Measurements from ENCODE around the gene SEPTIN8.

SEPTIN8 gene

GRCh38 chr5:132763181-132764036 is 13.6 kb downstream of the SEPTIN8 start:
- no peak for DNase-seq

GRCh38 chr5:132762246-132763000 is 14.6 kb downstream of the SEPTIN8 start:
- DNase-seq, result no peak

GRCh38 chr5:132761321-132762240 is 15.5 kb downstream of the SEPTIN8 start:
- DNase-seq, result no peak

- no peak for DNase-seq
These were observed 16.3 kb downstream of the SEPTIN8 start for GRCh38 chr5:132760601-132761317.

GRCh38 chr5:132760049-132760420 is 17.0 kb downstream of the SEPTIN8 start:
- no peak for DNase-seq

- DNase-seq, result no peak
These were observed 17.7 kb downstream of the SEPTIN8 start for GRCh38 chr5:132759114-132760048.

- DNase-seq, result no peak
These were observed 18.6 kb downstream of the SEPTIN8 start for GRCh38 chr5:132758451-132758850.

- DNase-seq, result no peak
These were observed 20.5 kb downstream of the SEPTIN8 start for GRCh38 chr5:132756542-132756941.

- DNase-seq, result no peak
These were observed 22.1 kb downstream of the SEPTIN8 start for GRCh38 chr5:132754947-132755346.

GRCh38 chr5:132754111-132754510 is 22.9 kb downstream of the SEPTIN8 start:
- no peak for DNase-seq

- DNase-seq, result no peak
These were observed 23.7 kb downstream of the SEPTIN8 start for GRCh38 chr5:132753135-132753987.

GRCh38 chr5:132752581-132753125 is 24.4 kb downstream of the SEPTIN8 start:
- no peak for DNase-seq

- DNase-seq, result no peak
These were observed 25.0 kb downstream of the SEPTIN8 start for GRCh38 chr5:132751971-132752580.

- DNase-seq, result no peak
These were observed 25.6 kb downstream of the SEPTIN8 start for GRCh38 chr5:132751444-132751843.

GRCh38 chr5:132750471-132751230 is 26.4 kb downstream of the SEPTIN8 start:
- DNase-seq, result no peak

GRCh38 chr5:132749506-132749905 is 27.5 kb downstream of the SEPTIN8 start:
- DNase-seq, result no peak

- DNase-seq, result no peak
These were observed 28.5 kb downstream of the SEPTIN8 start for GRCh38 chr5:132748522-132749000.

Data from COR-L47 (cell line).